Superior temporal gyrus (tissue), 1 donor: ENCODE results near the gene SCAI.
A peak's percentile ranks its signal among the peaks of the same experiment; 100 is the strongest.
"Not testable (repeated sequence)": the region's sequence is repeated elsewhere in the genome, so short reads cannot be mapped to it uniquely, and the experiment has no call there.

Experiments
- DNase-seq: peaks from one replicate; pipeline ENCODE4 v3.0.0-alpha.2; 2016; ENCODE audit errors: extremely low spot score

SCAI gene

DNA sequence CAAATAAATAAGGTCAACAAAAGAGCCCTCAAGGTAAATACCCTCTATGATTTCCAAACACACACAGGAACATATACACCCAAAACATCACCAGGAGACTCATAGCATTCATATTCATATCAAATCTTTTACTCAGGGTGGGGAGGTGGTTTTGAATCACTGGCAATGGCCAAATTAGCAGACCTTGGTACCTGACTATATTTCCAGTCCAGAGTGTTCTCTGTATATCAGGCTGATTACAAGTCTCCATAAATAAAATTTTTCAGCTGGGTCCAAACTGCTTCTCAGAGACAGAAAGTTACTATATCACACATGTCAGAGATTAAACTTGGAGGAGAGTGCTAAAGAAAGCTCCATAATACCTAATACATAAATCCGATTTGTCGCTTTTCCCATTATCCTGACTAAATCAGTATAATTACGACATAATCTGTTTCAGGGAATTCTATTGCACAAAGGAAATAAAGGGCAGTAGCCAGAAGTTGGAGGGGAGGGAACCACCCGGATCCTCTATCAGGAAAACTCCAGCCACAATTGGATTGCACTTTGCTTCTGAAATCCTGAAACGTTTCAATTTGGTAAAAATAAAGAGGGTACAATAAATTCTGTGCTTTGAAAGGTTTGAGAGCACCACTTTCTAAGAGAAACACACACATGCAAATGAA is 195.5 kb downstream of the SCAI start:
- no peak for DNase-seq

DNA sequence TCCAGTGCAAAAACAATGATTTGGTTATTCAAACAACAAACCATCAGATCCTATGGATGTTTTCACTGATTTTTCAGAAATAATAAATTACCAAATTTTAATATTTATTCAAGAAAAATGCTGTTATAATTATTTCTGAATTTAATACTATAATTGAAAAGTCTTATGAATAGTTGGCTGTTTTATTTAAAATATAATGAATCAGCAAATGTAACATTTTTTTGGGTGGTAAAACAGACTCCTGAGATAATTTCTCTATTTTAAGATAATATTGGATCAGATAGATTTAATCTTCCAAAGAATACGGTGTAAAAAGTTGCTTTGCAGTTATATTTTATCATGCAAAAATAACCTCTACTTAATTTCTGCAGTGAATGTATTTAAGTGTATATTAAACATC is 197.2 kb downstream of the SCAI start:
- no peak for DNase-seq

DNA sequence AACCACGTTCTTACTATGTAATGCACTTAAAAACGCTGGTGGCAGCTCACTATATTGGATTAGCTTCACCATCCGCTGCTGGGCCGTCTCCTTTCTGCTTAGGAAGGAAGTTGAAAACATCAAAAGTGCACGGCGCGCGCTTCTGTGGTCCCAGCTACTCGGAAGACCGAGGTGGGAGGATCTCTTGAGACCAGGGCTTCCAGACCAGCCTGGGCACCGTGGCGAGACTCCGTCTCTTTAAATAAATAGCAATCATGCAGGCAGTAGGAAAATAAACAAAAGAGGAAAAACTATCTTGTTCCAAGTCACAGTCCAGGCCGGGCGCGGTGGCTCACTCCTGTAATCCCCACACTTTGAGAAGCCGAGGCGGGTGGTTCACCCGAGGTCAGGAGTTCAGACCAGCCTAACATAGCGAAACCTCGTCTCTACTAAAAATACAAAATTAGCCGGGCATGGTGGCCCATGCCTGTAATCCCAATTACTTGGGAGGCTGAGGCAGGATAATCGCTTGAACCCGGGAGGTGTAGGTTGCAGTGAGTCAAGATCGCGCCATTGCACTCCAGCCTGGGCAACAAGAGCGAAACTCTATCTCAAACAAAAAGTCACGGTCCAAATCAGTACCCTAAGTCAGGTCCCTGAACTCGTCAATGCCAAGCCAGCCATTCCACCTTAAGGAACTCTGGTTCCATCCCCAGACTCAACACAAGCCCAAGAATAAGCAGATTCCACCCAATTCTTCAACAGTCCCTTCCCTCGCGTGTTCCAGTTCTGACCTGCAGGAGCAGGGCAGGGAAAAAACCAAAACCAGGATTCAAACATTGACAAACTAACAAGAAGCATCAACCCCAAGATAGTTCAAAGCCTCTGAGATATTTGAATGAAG is 201.4 kb downstream of the SCAI start:
- no peak for DNase-seq

DNA sequence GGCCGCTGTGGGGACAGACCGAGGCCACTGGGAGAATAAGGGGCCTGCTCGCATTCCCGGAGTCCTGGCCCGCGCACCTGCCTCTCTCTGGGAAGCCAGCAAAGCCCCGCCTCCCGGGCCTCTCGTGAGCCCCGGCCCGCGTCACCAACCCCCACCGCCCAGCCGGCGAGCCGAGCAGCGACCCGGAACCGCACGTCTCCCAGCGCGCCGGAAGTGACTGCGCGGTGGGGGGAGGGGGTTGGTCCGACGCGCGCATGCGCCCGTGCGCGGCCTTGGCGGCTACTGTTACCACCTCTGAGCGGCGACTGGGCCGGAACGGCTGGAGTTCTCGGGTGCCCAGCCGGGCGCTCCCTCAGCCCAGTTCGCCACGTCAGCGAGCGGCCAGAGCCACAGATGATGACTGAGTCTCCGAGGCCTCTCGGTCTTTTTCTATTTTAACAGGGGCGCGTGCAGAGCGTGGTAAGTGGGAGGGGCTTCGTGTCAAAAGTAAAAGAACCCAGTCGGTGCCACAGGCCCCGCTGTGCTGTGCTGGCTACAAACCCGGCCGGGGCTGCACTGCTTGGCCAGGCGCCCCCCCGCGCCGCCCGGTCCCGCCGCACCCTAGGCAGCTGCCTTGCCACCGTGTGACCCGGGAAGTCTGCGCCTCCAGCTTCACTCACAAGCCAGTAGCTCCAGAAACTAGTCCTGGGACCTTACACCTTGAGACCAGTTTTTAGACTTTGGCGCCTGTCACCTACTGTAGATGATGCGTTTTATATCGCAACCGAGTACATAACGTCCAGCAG is 202.2 kb downstream of the SCAI start, which contains the start of gene GOLGA1:
Gene GOLGA1, minus strand, starts transcription at position 190 of the 785 bp plus-strand sequence. CDS start 2,372 bp downstream, outside the sequence.
- DNase-seq = peak; percentile 93

DNA sequence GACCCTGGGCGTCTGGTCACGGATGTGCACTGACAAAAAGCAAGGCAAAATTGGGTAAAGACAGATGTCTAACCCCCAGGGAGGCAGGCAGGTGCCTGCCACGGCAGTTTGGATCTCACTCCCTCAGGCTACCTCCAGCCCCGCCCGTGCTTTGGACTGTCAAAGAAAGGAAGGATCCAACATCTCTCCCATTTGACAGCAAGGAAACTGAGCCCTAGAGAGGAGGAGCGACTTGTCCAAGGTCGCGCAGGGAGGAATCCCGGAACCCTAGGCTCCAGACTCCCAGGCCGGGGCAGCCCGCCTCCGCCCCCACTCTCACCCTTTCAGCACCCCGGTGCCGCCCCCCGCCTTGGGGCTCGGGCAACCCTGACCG is 202.8 kb downstream of the SCAI start:
- no peak for DNase-seq

DNA sequence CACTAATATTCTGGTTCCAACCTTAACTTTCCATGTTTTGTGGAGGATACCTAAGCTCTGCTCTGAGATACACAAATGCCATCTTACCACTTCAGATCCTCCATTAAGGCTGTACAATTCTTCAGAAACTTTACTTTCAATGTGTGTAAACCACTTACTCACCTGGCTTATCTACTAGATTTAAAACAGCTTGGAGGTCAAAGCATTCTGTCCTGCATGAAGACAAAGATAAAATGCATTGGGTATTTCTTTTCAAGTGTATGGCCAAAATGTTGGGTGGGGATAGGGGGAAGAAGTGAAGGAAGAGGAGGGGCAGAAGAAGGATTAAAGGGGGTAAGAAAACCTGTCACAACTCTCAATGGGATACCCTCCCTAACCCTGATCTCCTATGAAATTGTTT is 203.4 kb downstream of the SCAI start:
- no peak for DNase-seq

DNA sequence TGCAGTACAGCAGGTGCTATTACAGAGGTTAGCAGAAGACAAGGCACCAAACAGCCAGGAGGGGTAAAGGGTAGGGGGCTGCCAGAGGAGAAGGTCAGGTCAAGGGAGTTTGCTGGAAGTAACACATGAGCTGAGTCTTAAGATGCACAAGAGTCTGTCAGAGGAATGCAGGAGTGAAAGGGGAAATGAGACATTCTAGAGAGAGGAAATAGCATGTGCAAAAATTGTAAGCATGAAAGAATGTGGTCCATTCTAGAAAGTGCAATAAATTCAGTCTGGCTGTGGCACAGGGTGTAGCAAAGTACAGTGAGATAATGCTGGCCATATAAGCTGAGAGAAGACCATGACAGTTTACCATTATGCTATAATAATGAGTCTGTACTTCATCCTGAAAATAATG is 209.0 kb downstream of the SCAI start:
- no peak for DNase-seq

DNA sequence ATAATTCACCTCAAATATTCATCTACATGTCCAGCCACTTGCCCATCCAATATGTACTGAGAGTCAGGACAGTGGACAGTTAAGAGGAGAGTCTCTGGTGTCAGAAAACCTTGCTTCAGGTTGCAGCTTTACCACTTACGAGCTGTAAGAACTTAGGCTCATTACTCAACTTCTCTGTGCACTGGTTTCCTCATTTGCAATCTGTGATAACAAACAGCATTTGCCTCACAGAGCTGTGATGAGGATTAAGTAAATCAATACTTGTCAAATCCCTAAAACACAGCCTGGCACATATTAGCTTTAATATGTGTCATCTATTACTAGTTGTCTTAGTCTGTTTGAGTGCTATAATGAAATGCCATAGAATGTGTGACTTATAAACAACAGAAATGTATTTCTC is 211.0 kb downstream of the SCAI start:
- no peak for DNase-seq

DNA sequence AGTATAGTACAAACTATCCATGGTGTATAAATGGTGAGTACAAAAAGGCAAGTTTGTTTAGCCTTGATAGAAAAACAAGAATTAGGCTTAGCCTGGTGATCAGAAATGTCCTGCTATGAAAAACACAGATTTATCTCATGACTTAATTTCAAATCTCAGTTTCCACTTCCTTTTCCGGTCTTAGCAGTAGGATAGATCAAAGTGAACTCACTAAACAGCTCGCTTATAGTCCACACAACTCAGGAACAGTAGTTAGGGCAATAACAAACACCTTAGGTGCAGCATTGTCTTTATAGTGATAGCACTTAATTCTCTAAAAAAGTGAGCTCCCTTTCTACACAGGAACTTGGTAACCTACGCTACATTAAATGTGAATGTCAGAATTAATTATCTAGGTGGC is 213.9 kb downstream of the SCAI start:
- no peak for DNase-seq

DNA sequence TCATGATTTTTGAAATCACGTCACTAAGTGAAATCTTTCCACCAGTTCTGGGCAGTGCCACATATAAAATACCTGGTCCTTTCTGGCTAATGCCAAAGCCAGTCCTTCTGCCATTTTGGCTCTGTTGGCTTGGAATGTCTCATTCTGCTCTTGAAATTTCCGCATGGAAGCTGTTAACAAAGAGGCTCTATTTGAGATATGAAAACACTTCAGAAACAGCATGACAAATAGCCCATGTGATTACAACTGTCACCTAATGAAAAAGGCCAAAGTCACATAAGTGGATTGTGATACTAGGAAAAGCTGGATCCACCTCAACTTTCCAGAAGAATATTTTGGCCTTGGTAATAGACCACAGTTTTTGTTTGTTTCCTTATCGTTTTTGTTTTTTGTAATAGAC is 215.2 kb downstream of the SCAI start:
- no peak for DNase-seq

DNA sequence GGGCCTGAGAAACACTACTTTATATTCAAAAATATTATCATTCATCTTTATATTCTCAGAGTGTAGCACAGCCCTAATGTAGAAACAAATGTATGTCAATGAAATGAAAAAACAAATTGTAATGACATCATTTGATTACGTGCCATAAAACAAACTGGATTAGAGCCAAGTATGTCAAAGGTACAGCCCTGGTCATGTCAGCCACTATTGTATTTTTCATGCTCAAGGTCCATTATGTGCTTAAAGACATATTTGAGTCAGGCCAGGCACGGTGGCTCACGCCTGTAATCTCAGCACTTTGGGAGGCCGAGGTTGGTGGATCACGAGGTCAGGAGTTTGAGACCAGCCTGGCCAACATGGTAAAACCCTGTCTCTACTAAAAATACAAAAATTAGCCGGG is 222.9 kb downstream of the SCAI start:
- DNase-seq = not testable (repeated sequence)

DNA sequence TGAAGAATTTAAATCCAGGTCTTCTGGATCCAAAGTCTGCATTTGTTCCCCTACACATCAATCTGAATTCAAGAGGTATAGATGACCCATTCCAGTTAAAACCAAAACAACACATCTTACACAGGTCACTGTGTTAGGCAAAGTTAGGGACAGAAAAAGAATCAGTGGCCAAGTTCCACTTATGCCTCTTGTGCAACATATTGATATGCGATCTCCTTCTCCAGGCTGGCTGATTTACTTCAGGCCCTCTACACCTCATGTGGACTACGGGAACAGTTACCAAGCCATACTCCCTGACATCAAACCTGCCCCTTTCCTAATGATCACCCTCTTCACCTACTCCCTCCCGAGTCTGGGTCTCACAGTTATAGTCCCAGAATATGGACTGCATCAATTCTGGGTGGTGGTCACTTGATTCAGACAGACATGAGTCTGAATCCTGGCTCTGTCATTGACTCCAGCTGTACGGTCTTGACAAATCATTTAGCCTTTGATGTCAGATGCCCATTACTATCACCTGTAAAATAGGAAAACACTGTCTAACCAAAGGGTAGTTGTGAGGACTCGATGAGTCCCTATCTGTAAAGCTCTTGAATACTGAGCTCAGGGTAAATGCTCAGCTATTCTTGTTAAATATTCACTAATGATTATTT is 228.4 kb downstream of the SCAI start:
- no peak for DNase-seq

DNA sequence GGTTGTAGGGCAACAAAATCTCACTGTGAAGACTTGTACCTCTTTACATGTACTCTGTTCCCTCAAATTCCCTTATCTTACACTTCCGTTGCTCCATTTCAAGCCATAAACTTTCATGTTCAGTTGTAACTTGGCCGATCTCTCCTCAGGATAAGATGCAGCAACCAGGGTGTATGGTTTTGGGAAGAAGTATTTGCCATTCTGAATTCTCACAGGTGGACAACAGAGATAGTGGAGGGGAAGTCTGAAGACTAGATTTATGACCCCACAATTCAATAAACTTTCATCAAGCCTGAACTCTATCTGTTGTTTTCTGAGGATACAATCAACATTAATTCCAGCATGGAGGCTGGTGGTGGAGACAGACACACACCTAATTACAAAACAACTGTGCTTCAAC is 229.9 kb downstream of the SCAI start:
- no peak for DNase-seq

DNA sequence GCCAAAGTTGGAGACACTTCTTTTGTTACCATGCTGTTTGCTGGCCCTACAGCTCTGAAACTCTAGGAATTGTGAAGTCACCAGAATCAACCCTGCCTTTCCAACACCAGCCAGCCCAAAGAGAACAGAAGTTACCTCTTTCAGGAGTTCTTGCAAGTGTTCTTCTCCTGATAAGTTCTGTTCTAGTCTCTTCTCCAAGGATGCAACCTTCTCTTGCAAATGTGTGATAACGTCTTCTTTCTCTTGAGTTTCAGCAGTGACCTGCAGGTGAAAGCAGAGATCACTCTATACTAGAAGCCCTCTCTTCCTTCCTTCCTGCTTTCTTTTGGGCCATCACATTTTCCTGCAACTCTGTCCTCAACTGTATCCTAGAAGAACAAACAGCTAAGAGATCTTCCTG is 231.6 kb downstream of the SCAI start:
- no peak for DNase-seq

DNA sequence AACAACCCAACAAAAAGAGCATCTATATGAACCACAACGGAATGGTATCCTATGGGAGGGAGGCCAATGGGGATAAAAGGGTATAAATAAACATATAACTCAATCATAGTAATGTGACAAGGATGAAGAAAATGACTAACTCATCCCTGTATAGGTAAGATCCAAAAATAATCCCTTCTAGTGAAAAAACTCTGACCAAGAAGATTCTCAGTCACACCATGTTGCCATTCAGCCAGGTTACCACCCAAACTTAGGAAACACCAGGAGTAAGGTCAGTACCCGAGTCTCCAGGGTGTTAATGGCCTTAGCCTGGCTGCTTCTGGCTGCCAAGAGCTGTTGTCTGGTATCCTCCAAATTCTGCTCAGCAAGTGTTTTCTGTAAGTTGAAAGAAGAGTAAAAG is 235.2 kb downstream of the SCAI start:
- DNase-seq = no peak

DNA sequence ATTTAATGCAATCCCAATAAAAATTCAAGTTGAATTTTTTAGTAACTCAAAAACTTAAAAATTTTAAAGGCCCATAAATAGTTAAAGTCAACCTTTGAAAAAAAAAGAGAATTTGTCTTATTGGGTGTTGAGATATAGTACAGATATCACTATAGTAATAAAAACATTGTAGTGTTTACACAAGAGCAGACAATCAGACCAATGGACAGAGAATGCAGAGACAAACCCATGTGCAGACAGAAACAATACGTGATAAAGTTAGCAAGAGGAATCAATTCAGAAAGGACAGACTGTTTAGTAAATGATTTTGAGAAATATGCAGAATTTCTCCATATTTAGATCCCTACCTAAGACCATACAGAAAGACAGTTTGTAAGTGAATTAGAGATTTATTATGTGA is 236.4 kb downstream of the SCAI start:
- no peak for DNase-seq

DNA sequence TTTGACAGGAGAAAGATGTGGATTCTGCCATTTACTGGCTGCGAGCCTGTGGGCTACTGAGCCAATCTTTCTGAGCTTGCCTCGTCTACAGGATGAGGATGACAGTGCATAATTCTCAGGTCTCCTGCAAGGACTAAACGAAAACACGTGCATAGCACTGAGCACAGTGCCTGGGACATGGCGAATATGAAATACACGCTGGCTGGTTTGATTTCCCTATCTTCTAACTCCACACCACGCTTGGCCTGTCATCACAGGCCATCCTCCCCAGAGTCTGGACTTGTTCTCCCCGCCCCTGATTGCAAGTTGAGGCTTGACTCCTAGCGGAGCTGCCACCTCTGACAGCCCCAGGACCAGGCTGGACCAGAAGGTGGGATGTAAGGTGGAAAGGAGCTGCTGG is 243.5 kb downstream of the SCAI start:
- no peak for DNase-seq

DNA sequence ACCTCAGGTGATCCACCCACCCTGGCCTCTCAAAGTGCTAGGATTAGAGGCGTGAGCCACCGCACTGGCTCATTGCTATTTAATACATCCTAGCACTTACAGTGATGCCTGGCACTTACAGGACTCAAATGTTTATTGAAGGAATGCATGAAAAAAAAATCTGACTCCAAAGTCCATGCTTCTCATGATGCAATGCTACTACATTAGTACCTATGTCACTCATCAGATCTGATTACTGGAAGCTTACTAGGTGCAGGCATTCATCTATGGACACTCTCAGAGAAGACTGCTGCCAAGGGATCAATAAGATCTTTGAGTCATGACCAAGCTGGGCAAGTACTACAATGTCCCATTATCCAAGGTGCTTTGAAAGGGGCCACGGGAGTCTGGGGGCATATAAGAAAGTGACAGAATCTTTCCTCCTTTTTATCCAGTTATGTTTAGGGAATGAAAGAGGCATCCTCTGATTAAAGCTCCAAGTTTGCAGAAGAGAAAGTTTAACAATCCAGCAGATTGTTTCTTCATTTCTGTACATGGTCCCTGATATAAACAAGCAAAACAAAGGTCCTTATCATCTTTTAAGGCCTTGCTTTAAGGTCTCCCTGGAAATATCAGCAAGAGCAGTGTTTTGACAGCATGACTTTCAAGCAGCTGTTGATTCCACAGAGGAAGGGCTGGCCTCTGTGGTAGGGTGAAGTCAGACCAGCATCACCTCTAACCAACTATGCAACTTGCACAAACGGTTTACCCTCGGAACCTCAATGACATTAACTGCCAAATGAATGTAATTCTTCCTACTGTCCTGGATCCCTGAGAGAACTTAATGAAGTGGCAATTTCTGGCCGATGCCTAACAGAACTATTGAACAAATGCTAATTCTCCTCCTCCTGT is 245.5 kb downstream of the SCAI start:
- no peak for DNase-seq

DNA sequence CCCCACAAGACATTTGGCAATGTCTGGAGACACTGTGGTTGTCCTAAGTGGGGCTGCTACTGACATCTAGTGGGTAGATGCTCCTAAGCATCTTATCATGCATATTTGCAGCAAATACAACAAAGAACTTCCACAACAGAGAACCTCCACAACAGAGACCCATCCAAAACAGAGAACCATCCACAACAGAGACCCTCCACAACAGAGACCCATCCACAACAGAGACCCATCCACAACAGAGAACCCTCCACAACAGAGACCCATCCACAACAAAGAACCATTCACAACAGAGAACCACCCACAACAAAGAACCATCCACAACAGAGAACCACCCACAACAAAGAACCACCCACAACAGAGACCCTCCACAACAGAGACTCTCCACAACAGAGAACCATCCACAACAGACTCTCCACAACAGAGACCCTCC is 248.6 kb downstream of the SCAI start:
- no peak for DNase-seq

DNA sequence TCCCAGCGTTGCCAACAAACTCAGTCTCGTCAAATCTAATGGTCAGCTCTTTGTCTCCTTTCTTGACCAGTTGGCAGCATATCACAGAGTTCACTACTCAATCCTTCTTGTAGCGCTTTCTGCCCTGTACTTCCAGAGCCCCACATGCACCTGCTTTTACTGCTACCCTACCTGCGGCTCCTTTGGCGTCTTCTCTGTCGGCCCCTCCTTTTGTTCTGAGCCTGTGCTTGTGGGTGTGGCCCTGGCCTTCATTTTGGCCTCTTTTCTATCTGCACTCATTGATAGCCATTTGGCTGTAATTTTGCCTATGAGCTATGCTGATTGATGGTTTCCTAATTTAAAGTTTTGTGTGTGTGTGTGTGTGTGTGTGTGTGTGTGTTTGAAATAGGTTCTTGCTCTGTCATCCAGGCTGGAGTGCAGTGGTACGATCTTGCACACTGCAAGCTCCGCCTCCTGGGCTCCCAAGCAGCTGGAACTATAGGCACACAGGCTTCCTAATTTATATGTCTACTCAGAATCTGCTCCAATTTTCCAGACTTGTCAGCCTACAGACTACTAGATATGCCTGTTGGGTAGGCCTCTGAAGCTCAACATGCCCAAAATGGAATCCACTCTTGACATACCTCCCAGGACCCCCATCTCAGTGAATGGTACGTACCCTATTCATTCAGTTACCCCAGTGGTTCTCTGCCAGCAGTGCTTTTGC is 249.1 kb downstream of the SCAI start:
- DNase-seq = peak; percentile 78
